ENCODE data around the gene PPP1R7.
A peak's percentile ranks its signal among the peaks of the same experiment; 100 is the strongest.

PPP1R7 gene

DNA sequence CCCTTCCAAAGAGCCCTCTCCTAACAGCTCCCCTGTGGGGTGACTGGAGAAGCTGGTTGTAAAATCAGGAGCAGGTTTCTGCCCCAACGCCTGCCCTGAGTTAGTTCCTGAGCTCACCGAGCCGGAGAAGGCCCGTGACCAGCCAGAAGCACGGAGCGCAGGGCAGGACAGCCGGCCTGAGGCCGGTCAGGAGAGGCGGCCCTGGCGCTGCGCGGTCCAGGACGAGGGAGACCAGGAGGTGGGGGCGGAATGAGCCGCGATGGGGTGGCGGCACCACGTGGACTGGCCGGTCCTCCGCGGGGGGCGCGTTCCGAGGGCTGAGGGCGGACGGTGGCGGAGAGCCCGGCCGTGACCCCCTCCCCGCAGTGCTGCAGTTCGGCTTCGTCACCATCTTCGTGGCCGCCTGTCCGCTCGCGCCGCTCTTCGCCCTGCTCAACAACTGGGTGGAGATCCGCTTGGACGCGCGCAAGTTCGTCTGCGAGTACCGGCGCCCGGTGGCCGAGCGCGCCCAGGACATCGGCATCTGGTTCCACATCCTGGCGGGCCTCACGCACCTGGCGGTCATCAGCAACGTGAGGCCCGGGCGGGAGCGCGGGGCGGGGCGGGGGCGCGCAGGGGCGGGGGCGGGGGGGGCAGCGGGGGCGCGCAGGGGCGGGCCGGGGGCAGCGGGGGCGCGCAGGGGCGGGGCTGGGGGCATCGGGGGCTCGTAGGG, 67.2 kb downstream of the PPP1R7 start:
- DNase-seq: peak; percentile 69

DNA sequence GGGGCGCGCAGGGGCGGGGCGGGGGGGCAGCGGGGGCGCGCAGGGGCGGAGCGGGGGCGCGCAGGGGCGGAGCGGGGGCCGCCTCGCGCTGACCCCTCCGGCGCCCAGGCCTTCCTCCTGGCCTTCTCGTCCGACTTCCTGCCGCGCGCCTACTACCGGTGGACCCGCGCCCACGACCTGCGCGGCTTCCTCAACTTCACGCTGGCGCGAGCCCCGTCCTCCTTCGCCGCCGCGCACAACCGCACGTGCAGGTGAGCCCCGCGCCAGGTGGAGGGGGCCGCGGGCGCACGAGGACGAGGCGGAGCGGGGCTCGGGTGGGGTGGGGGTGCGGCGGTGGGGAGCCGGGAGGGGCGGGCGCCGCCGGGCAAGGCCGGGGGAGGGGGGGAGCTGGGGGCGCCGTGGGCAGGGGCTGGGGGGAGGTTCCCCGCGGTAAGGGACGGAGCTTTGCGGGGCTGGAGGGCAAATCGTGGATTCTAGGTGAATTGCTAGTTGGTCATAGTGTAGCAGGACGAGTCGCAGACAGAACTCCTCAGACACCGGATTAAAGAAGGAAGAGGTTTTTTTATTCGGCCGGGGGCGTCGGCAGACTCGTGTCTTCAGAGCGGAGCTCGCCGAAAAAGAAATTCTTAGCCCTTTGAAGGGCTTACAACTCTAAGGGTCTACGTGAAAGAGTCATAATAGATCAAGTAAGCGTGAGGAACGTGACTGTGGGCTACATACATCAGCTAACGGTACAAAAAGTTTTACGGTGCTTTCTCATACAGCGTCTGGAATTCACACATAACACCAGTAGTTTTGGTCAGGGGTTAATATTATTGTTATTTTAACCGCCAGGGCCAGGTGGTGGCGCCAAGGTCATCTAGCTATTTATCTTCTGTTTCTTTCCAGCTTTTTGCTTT, 68.1 kb downstream of the PPP1R7 start:
- peak; percentile 55 for DNase-seq

DNA sequence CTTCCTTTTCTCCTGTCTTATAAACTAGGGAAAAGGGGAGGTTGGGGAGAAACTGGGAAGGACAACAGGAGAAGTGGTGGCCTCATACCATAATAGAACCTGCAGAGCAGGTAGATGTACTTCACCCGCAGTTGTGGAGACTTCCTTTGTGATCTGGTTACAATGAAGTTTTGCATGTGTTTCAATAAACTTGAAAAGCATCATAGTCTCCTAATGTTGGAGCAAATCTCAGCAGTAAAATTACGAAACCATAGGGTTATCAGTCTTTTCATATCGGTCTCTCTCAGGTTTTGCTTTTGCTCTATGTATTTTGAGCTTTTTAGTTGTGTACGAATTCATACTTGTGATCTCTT, 68.7 kb downstream of the PPP1R7 start:
- no peak for DNase-seq

DNA sequence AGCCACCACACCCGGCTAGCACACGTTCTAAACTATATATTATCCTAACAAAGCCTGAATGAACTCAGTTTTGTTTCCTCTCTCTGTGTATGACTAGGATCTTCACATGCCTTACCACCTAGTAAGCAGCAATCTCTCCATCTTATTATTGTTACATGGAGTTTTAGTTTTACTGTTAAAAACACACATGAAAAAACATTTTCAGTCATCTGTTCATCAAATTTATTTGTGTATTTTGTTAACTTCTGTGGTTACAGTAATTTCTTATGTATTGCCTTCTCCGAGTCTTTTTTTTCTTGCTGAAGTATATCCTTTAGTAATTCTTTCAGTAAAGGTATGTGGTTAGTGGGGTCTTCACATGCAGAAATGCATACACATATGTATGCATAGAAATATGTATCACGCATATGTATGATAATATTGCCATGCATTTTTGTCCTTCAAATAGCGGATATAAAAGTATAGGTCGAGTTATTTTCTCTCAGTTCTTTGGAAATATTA, 69.6 kb downstream of the PPP1R7 start:
- DNase-seq: no peak

DNA sequence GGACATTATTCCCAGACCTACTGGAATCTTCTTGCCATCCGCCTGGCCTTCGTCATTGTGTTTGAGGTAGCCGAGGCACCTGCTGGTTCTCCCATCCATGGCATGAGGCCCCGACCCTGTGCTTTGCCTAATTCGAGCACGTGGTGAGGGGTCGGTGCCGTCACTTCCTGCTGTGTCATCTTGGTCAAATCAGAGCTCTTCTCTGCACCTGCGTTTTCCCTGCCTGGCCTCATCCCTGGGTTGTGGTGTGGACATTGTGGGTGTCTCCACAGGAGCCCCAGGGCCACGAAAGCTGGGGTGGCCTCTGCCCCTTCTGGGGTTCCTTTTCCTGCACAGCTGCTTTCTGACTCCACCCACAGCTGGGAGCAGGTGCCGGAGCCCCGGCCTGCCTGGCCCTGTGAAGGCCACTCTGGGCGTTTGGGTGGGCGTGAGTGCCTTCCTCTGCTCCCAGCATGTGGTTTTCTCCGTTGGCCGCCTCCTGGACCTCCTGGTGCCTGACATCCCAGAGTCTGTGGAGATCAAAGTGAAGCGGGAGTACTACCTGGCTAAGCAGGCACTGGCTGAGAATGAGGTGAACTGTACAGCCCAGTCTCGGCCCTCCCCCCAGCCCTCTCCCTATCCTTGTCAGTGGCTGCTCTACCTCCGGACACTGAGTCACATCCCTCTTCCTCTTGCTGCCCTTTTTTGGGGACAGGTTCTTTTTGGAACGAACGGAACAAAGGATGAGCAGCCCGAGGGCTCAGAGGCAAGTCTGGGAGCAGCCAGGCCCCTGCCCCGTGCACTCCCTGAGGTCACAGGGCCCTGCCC, 73.1 kb downstream of the PPP1R7 start:
- DNase-seq: peak; percentile 34

DNA sequence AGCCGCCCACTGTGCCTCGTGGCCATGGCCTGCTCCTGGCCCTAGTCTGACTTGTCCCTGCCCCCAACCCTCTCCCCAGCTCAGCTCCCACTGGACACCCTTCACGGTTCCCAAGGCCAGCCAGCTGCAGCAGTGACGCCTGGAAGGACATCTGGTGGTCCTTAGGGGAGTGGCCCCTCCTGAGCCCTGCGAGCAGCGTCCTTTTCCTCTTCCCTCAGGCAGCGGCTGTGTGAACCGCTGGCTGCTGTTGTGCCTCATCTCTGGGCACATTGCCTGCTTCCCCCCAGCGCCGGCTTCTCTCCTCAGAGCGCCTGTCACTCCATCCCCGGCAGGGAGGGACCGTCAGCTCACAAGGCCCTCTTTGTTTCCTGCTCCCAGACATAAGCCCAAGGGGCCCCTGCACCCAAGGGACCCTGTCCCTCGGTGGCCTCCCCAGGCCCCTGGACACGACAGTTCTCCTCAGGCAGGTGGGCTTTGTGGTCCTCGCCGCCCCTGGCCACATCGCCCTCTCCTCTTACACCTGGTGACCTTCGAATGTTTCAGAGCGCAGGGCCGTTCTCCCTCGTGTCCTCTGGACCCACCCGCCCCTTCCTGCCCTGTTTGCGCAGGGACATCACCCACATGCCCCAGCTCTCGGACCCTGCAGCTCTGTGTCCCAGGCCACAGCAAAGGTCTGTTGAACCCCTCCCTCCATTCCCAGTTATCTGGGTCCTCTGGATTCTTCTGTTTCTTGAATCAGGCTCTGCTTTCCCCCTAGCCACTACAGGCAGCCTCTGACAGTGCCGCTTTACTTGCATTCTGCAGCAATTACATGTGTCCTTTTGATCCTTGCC, 74.0 kb downstream of the PPP1R7 start:
- DNase-seq: peak; percentile 75

DNA sequence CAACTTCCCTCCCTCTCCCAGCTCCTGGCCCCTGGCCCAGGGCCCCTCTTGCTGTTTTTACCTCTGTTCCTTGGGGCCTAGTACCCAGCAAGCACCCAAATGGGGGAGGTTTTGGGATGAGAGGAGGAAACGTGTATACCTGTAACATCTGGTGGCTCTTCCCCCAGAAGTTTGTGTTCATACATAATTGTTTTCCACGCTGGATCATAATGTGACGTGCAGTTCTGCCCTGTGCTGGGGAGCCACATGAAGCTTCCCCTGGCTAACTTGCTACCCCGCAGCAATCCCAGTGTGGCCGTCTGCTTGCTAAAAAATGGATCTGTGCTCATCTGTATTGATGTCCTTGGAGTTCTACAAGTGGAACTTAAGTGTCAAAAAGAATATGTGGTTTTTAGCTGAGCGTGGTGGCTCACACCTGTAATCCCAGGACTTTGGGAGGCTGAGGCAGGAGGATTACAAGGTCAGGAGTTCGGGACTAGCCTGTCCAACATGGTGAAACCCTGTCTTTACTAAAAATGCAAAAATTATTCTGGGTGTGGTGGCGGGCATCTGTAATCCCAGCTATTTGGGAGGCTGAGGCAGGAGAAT, 74.7 kb downstream of the PPP1R7 start:
- DNase-seq: no peak

DNA sequence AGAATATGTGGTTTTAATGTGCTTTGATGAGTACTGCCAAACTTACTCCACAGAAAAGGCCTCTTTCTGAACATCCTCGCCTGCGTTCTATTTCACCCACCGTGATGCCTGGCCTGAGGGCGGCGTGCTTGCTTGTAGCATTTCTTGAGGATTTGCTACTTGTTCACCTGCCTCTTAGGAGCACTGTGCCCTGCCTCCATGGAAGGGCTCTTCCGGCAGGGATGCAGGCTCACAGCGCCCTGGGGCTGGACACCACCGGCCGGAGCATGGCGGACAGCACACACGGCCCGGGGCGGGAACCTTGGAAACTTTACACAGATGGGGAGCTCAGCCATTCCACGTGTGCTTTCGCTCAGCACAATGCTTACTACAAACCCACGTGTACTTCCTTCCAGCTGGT, 75.3 kb downstream of the PPP1R7 start:
- no peak for DNase-seq

DNA sequence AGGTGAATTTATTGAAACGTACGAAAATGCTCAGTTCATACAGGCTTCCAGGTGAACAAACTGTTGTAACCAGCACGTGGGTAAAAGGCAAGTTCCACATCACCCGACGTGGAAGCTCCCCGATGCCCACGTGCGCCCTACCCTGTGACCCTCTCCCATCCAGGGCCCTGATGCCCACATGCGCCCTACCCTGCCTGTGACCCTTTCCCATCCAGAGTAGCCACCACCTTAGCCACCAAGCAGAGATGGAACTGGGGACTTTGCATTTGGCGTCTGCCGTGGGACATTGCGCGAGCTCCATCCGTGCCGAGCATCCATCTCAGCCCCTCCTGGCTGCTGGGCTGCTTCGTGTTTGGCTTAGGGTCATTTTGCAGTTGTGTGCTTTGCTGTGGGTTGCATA, 75.7 kb downstream of the PPP1R7 start:
- DNase-seq: no peak

DNA sequence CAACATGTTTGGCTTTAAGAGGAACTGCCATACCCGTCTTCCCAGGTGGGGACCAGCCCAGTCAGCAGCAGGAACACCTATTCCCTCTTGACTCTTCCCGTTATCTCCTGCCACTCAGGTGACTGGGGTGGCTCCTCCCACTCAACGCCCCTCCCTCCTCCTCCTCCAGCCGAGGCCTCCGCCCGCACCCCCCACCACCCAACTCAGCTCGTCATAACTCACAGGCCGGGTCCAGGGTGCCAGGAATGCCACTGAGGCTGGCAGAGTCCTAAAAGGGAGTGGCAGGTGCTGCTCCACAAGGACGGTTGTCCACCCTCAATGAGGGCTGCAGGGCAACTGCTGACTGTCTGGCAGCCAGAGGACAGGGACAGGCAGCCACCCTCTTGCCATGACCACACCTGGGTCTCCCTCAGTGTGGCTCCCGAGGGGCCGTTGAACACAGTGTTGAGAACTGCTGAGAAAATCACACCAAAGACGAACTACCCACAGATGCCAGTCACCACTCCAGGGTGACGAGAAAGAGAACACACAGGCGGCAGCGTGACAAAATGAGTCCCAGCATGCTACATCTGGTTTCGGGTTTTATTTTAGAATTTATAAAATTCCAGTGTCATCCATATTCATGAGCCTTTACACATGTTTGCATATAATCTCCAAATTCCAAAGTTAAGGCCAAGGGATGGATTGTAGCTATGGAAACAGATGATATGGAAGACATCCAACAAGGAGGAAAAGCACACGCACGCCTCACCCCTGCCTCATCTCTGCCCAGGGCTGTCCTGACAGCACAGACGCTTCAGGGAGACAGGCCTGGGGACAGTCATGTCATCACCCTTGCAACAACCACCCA, 76.7 kb downstream of the PPP1R7 start:
- no peak for DNase-seq

DNA sequence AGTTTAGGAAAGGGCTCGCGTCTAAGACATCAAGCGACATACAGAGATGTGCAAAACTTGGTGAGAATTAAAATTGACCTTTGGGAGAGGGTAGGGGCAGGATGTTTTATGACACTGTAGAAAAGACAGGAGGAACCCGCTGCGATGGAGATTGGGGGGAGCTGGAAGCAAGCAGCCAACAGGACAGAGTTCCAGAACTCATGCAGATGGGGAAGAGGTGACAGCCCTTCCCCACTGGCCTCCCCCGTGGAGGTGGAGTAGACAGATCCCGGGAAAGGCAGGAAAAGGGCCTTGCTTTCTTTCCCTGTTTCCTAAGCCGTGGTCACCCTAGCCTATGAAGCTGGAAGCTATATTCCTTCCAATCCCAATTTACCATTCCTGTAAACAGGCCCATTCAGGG, 77.3 kb downstream of the PPP1R7 start:
- no peak for DNase-seq

DNA sequence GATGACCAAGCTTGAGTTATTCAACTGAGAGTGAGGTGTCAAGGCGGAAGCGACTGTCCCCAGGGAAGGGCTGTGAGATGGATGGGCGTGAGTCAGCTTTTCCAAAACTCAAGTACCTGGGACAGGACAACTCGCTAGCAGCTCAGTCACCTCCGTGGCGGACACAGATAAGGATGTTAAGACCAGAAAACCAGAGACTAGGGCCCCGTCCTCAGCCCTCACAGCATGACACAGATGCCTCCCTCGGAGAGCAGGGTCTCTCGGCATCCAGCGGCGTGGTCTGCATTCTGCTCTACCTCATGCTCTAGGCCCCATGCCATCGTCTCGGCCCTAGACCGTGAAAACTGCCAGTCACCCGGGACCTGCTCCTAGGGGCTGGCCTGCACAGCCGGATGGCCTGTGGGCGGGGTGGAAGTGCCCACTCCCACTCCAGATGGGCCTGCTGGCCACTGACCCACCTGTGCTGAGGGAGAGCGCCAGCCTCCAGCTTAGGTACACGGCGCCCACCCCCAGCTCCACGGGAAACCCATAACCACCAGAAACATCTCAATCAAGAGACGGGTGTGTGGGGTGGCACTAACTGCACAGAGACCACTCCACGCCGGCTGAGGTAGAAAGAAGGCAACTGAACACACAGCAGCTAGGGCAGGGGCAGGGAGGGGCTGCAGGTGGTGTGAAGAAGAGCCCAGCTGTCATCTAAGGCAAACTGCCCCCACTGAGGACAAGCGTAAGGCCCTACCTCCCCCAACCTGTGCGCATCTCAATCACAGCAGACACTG, 78.0 kb downstream of the PPP1R7 start:
- DNase-seq: no peak

DNA sequence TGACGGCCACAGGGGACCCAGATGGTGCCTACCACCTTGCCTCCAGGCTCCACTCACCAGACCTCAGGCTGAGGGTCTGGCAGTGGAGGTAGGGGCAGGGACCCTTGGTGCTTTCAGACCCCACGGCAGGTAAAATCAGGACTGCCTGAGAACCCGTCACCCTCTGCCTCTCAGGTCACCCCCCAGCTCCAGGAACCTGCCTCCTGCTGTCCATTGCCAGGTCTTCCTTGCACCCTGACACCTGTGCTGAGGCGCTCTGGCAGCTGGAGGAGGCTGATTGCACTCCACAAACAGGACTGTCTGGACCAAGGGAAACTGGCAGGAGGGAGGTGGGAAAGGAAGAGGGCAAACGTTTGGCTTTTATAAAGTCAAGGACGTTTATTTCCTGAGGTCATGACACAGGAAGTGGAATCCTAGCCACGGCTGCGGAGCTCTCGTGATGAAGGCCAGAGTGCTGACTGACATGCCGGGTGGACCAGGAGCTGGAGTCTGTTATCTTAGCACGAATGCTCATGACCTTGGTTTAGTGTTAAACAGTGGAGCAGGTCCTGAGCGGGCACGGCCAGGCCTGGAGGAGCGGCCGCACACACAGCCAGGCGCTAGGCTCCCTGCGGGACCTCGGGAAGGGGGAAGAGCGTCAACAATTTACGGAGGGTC, 78.7 kb downstream of the PPP1R7 start:
- DNase-seq: no peak

DNA sequence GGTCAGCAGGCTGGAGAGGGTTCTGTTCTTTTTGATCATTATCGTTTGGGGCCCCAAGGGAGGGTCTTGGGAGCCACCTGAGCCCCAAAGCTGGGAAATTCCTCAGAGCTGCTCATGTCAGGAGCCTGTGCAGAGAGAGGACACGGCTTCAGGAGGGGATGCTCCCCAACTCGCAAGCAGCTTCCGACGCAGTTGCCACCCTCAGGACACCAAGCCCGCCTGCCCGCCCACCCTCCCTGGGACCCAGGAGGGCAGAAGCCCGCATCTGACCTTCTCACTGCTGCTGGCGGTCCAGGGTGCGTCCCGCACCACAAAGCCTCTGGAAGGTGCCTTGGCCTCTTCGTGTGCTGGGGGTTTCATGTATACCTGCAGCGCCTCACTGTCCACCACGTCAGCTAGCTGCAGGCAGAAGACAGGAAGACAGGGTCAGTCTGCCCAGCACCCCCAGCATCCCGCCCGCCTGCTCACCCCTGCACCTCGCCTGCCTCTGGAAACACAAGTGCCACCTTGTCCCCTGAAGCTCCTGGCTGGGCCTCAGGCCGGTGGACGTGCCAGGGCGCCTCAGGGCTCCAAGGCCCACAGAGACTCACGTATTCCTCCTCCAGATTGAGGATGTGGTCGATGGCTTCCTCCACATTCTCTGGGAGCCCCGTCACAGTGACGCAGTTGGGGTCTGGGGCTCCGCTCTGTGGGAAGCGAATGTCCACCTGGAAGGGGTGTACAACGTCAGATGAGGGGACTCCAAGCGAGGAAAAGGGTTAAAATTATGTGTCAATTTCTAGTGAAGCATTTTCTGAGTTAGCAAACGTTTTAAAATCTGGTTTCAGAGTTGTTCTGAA, 79.5 kb downstream of the PPP1R7 start:
- no peak for DNase-seq

DNA sequence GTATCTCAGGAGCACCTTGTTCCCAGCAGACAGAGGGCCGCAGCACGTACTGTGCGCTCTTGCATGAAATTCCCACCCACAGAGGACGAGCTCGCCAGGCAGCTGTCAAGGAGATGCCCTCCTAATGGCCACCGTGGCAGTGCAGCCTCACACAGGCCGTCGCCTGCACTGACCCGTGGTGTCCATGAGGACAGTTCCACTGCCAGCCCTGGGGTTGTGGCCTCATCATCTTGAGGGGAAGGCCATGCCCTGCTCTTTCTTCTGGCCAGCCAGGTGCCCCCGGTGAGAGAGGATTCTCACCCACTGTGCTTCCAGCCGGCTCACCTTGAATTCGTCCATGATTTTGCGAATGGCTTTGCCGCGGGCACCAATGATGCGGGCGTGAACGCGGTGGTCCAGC, 80.2 kb downstream of the PPP1R7 start:
- DNase-seq: no peak

DNA sequence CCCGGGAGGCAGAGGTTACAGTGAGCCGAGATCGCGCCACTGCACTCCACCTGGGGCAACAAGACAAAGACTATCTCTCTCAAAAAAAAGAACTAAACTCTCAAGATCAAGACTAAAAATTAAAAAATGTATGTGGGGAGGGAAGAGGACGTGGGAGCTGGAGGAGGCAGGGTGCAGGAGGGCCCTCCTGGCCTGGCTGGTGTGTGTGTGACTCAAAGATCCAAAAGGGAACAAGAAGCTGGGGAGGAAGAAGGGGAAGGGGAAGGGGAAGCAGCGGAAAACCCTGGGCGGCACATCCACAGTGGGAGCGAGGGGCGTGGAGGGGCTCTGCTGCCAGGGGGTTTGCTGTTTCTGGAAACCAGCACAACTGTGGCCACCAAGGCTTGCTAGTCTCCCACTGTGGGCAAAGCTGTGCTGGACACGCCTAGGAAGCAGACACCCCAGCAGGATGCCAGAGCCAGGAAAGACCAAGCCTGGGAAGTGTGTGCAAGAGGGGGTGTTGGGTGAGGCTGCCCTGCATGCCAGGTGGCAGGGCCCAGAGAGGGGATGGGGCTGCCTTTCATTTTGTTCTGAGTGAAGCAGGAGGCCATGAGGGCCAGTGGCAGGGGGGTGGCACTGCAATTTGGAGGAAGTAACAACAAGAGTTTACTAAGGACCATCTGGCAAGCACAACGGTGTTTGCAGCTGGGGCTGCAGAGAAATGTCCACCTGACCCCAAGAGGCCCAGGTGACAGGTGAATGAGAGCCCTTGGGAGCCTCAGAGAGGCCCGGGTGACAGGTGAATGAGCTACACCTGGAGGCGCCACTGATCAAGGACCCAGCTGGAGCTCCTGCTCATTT, 82.7 kb downstream of the PPP1R7 start:
- DNase-seq: no peak
